Chondrocyte (in vitro differentiated cells): Measurements from ENCODE around the gene ABCF3. TPM values are rescaled to one million over a fixed set of nuclear protein-coding genes. Genes with fewer than 3 reads are reported as not detected.
A peak's percentile ranks its signal among the peaks of the same experiment; 100 is the strongest.

ENCODE experiments used
- DNase-seq: peaks from one replicate; pipeline ENCODE4 v3.0.0; 2021; ENCODE audit warnings: mixed read lengths, low spot score
- H3K27ac Mint-ChIP-seq: one replicate; pipeline ENCODE4 v1.8.0; 2021; ENCODE audit warnings: mild to moderate bottlenecking, moderate library complexity, mixed read lengths; ENCODE audit not compliant: unreplicated experiment
- H3K27me3 Mint-ChIP-seq: 2 replicates; pipeline ENCODE4 v1.8.0; 2021; ENCODE audit warnings: low read depth, mixed read lengths
- H3K36me3 Mint-ChIP-seq: 2 replicates; pipeline ENCODE4 v1.8.0; 2021; ENCODE audit warnings: low read depth, mixed read lengths
- H3K4me1 Mint-ChIP-seq: 2 replicates; pipeline ENCODE4 v1.8.0; 2021; ENCODE audit warnings: low read depth, mild to moderate bottlenecking, mixed read lengths
- H3K4me3 Mint-ChIP-seq: one replicate; pipeline ENCODE4 v1.8.0; 2021; ENCODE audit warnings: mild to moderate bottlenecking, moderate library complexity, mixed read lengths; ENCODE audit not compliant: unreplicated experiment
- H3K9me3 Mint-ChIP-seq: 2 replicates; pipeline ENCODE4 v1.8.0; 2021; ENCODE audit warnings: low read depth, mixed read lengths
- total RNA-seq: library from RNA; stranded (reverse); gene quantifications from 3 replicates; pipeline ENCODE4 v1.2.1, GENCODE V29; 2021
- TF ChIP-seq, protein P1 (sequence below): fragments of 200-600 bp; sonication (generic); IDR thresholded peaks from 2 replicates; pipeline ENCODE4 v1.5.0; 2021; ENCODE audit warnings: antibody characterized with exemption, mild to moderate bottlenecking, moderate library complexity

Gene ABCF3
- total RNA-seq, 1 donor from 2014 or later: 53.8 TPM

GRCh38 chr3:184228376-184229137, 42.6 kb downstream of the ABCF3 start:
- peak; percentile 65 for DNase-seq
- Mint-ChIP-seq H3K9me3 (no peaks in the 10 kb centered on the region), H3K4me1 (peaks cover 12% of the 10 kb centered on the region), H3K27ac (no peak overlapping the region), H3K27me3 (peaks cover 46% of the 10 kb centered on the region), H3K36me3 (peaks cover 3% of the 10 kb centered on the region), H3K4me3 (peak overlapping the region; percentile 60)
- TF ChIP-seq, protein P1, sequence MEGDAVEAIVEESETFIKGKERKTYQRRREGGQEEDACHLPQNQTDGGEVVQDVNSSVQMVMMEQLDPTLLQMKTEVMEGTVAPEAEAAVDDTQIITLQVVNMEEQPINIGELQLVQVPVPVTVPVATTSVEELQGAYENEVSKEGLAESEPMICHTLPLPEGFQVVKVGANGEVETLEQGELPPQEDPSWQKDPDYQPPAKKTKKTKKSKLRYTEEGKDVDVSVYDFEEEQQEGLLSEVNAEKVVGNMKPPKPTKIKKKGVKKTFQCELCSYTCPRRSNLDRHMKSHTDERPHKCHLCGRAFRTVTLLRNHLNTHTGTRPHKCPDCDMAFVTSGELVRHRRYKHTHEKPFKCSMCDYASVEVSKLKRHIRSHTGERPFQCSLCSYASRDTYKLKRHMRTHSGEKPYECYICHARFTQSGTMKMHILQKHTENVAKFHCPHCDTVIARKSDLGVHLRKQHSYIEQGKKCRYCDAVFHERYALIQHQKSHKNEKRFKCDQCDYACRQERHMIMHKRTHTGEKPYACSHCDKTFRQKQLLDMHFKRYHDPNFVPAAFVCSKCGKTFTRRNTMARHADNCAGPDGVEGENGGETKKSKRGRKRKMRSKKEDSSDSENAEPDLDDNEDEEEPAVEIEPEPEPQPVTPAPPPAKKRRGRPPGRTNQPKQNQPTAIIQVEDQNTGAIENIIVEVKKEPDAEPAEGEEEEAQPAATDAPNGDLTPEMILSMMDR: no peak

- Mint-ChIP-seq H3K27me3 (peaks cover 43% of the 10 kb centered on the region), H3K9me3 (no peaks in the 10 kb centered on the region), H3K4me1 (peaks cover 12% of the 10 kb centered on the region), H3K4me3 (peak within 1 kb of the TSS; percentile 60), H3K27ac (no peak within 1 kb of the TSS), H3K36me3 (peaks cover 3% of the 10 kb centered on the region)
- TF ChIP-seq, protein P1: peak; percentile 33
- no peak for DNase-seq
Measured at GRCh38 chr3:184229394-184230080, 43.5 kb downstream of the ABCF3 start, which contains the start of gene VWA5B2. Gene VWA5B2 (plus strand): TSS chr3:184229585. CDS start chr3:184230529, 944 bp downstream.

DNA sequence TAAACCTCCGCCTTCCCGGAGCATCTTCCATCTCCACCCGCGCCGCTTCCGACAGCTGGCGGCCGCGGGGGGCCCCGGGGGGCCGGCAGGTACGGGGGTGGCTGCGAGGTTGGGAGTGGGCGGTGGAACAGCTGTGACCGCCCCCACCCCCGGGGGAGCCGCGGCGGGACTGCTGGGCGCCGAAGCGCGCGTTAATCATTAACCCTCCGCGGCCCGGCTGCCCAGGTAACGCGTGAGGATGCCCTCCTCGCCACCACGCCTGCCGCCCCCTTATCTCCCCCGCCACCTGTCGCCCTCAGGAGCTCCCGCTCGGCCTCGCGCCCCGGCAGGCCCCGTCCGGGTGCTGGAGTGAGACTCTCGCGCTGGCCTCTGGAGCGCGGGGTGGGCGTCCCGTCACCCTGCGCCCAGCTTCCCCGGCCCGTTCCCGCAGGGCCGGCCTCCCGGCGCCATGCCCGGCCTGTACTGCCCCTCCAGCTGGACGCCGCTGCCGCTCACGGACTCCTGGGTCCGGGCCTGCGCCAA, 44.1 kb downstream of the ABCF3 start:
- Mint-ChIP-seq H3K27ac (no peak overlapping the region), H3K27me3 (peaks cover 39% of the 10 kb centered on the region), H3K36me3 (peaks cover 3% of the 10 kb centered on the region), H3K4me3 (no peak overlapping the region), H3K4me1 (peaks cover 12% of the 10 kb centered on the region), H3K9me3 (no peaks in the 10 kb centered on the region)
- TF ChIP-seq, protein P1: no peak
- DNase-seq: no peak

DNA sequence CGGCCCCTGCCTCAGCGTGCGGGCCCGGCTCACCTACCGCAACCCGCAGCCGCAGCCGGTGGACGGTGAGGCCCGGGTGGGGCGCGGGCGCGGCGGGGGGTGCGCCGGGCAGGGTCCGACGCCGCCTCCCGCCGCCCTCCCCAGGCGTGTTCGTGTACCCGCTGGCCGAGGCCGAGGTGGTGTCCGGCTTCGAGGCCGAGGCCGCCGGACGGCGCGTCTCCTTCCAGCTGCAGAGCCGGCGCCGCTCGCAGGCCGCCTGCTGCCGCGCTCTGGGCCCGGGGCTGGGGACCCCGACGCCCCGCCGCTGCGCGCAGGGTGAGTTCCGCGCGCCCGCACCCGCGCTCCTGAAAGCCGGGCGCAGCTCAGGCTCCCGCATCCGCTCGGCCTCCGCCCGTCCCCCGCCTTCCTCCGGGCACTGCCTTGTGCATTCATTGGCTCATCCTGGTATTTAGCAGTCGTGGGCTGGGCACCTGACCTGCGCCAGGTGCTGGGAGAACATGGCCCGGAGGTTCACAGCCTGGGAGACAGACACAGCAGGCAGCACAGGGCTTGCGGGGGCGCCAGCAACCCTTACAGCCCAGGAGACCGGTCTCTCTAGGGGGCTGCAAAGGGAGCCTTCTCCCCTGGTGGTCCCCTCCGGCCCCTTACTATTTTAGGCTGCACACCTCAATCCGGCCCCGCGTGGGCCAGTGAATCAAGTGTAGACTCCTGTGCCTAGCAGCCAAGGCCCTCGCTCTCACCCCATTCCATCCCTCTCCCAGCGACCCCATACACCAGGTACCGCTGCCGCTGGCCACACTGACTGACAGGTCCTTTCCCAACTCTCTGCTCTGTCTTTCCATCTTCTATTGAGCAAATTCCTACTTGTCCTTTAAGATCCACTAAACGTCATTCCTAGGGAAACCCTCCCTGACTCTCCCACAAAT, 44.9 kb downstream of the ABCF3 start:
- H3K4me3 Mint-ChIP-seq: peak overlapping the region; percentile 63
- H3K9me3 Mint-ChIP-seq: no peaks in the 10 kb centered on the region
- DNase-seq: no peak
- TF ChIP-seq, protein P1: no peak
- H3K27me3 Mint-ChIP-seq: peaks cover 37% of the 10 kb centered on the region
- peaks cover 3% of the 10 kb centered on the region for H3K36me3 Mint-ChIP-seq
- H3K27ac Mint-ChIP-seq: no peak overlapping the region
- peaks cover 12% of the 10 kb centered on the region for H3K4me1 Mint-ChIP-seq
